NCI-H1048 (cell line): Measurements from ENCODE around the gene TP53I13.

Experiments used
- DNase-seq: peaks from one replicate; lab custom pipeline; 2025; lab: John Stamatoyannopoulos, UW

Gene TP53I13

GRCh38 chr17:29581583-29582253, 13.2 kb downstream of the TP53I13 start:
- no peak for DNase-seq

- DNase-seq: no peak
Observed at GRCh38 chr17:29582254-29582765, 13.8 kb downstream of the TP53I13 start.

GRCh38 chr17:29582772-29583171, 14.3 kb downstream of the TP53I13 start:
- no peak for DNase-seq

- DNase-seq: no peak
Observed at GRCh38 chr17:29583324-29584248, 15.1 kb downstream of the TP53I13 start.

DNA sequence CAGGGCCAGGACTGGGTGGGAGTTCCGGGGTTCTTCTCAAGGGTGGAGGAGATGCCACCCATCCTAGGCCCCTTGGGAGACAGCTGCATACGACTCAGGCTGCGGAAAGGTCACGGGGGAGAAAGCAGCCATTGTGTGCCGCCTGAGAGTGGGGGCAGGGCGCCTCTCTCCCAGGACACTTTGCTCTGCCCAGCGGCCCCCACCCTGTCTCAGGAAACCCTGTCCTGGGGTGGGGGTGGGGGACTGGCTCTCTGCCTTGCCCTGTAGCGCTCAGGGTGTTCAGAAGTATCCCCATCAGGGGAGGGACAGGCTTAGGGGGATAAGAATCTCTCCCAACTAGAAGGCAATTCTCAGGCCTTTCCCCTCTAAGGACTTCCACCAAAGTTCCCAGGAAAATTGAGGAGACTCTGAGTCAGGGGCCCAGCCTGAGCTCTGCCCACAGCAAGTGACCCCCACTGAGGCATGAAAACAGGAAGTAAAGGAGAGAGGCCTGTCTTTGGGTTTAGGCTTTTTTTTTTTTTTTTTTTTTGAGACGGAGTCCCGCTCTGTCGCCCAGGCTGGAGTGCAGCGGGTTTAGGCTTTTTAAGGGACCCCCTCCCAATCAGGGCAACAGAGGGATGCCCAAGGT, 16.1 kb downstream of the TP53I13 start:
- DNase-seq: no peak

DNA sequence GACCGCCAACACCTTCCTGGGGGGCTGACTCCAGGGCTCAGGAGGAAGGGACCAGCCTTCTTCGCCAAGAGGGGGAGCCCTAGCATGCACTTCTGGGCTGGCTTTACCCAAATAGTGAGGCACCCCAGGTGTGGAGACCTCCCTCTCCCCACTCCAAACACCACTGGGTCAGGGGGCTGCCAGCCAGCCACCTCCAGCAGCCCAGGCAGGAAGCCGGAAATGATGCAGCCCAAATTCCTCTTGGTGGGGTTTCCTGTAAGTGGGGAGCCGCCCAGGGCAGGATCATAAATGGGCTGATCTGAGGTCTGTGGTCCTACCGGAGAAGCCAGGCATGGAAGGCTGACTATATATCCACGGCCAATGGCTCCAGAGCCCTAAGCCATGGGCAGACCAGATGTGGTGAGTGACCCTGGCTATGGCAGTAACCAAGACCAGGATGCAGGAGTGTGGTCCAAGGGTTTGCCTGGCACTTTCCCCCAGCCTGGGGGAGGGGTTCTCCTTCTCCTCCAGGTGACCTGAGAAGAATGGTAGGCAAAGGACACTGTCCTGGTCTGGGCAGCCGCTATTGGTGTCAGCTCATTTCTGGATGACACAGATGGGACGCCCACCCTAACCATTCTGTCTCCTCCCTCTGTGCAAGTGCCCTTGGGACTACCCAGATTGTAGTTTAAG, 16.7 kb downstream of the TP53I13 start:
- DNase-seq: no peak

DNA sequence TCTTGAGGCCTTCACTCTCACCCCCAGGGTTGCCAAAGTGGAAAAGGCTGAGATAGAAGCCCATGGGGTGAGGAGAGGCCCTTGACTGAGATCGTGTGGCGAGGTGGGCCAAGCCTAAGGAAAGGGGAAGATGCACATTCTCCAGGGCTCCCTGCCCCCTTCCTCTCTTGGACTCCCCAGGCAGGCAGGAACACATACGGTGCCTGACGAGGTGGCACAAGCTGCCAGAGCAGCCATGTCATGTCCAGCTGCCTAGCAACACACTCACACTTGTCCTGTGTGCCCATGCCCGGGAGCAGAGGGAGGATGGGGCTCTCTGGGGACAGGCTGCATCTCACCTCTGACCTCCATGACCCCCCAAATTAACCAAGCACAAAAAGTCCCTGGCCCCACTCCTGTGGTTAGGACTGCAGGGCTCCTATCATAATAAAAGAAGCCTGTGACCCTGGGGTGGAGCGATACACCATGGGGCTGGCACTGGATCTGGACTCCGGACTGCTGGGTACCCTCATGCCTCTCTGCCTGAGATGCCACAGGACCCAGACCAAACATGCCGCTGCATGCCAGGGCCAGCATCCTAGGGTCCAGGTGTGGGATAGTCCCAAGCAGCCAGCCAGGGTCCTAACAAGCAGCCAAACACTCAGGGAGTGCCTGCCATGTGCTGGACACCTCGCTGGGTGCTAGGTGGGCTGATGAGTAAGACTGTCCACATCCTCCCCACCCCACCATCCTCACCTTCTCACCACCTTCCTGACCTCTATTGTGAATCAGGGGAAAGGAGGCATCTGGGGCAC, 18.4 kb downstream of the TP53I13 start:
- no peak for DNase-seq

GRCh38 chr17:29587591-29587990, 19.1 kb downstream of the TP53I13 start:
- no peak for DNase-seq

- DNase-seq: no peak
Observed at GRCh38 chr17:29588017-29588561, 19.6 kb downstream of the TP53I13 start.

- DNase-seq: no peak
Observed at GRCh38 chr17:29588562-29589411, 20.3 kb downstream of the TP53I13 start.

DNA sequence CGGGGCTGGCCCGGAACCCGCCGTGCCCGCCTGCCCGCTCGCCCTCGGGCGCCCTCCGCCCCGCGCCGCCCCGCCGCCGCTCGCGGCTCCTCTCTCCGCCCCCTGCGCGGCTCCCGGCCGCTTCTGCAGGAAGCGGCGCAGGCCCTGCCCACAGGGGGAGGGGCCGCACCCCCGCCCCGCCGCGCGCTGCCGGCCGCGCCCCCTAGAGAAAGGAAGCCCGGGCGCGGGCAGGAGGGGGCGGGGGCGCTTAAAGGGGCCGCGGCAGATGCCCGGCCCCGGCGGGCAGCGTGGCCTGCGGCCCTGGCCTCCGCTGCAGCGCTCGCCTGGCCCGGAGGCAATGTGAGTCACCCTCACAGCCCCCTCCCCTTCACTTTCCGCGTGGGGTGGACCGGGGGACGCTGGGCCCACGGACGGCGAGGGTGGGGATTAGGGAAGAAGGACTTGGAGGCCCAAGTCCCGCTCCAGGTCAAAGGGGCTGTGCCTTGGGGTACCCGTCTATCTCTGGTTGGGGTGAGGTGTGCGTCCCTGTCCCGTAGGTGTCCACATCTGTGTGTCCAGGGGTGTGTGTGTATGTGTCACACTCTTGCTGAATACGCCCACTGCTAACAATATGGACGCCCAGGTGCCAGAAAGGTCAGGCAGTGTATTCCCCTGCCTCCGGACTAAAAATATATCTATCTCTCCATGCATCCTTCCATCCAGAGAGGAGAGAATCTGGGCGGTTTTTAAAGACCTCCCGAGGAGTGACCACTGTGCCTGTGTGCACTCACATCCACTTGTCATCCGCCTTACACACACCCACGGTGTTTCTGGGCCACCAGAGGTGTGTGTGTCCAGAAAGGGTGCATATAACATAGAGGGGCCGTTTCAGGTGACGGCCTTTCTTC, 21.3 kb downstream of the TP53I13 start, which contains the start of gene GIT1:
Gene GIT1, minus strand, starts transcription at position 125 of the 887 bp plus-strand sequence. CDS start 270 bp downstream, outside the sequence.
- peak; percentile 57 for DNase-seq

DNA sequence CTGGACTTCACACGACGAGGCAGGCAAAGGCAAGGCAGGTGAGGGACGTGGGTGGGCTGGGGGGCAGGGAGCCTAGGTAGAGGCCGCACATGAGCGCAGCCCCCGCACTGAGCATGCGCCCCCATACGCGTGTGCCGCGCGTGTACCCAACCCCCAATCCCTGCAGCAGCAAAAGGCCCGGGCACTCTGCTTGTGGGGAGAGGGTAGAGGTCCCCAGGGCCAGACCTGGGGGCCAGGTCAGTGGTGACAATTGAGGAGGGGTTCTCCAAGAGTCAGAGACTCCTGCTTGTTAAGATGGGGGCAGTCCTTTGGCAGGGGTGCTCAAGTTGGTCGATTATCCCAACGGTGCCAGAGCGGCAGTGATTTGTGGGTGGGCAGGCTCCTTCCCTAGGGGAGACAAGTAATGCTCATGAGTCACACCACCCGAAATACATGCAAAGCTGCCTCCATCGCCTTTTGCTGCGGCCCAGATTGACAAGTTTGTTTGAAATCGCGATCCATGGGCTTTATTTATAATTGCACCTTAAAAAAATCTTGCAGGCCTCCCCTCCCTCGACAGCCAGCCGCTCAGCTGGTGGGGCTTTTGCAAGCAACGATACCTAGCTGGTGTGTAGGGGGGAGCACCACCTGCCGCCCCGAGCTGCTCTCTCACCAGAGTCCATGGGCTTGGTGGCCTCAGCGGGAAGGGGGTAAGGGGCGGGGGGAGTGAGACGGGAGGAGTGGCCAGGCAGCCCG, 22.1 kb downstream of the TP53I13 start:
- no peak for DNase-seq

- DNase-seq: no peak
Observed at GRCh38 chr17:29591146-29591736, 22.7 kb downstream of the TP53I13 start.

DNA sequence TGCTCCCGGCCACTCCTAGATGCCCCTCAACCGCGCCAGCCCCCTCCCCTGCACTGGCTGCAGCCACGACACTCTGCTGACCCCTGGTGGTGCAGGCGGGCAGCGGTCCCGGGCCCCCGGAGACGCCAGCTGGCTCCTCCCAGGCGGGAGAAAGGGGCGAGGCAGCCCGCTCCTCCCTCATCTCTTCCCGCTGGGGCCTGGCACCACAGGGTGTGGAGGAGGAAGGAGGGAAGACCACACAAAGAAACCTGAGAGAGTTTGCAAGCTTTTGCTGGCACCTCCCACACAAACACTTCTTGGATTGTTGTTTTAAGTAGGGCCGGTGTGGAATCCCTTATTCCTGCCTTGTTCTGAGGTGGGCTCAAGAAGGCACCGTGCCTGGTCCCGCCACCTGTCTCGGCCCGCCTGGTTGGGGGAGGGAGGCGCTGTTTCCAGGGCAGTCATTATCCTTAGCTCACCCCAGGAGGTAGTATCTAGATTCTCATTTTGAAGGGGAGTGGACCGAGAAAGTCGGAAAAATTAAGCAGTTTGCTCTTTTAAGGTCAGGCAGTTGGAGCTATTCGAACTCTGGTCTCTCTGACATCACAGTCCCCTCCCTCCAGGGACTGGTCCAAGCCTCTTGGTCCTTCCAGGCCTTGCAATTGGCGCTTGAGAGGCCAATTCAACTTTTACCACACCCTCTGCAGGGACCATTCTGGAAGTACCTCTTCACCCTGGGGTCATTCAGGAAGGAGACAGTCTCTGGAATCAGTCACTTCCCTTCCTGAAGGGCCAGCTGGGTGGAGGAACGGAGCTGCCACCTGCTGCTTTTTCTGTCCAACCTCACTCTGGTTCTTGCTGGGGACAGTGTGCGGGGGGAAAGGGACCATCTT, 23.5 kb downstream of the TP53I13 start:
- DNase-seq: peak; percentile 71

DNA sequence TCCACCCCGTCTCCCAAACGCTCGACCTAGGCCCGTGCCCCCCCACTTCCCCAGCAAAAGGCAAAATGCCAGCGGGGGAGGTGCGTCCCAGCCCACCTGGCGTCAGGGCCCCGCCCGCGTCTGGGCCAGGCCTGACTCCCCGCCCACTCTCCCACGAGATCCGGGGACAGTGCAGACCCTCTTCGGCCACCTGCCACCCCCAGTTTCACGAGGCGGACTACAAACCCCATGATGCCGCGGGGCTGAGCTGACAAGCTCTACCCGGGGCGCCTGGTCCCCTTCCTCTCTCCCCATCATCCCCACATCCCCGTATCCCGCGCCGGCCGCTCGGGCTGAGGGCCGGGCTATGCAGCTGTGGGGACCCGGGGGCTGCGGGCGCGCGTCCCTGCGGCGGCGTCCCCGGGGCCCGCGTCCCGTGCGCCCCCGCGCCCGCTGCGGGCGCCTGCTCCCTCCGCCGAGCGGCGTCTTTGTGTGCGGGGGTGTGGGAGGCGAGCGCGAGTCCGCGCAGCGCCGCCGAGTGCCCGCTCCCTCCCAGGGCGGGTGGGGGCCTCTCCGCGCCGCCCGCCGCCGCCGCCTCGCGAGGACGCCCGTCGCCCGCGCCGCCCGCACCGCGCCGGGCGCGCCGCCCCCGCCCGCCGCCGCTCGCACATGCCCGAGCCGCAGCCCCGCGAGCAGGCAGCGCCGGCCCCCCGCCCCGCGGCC, 24.5 kb downstream of the TP53I13 start, which contains the start of gene ANKRD13B:
Gene ANKRD13B, plus strand, starts transcription at position 283 of the 702 bp plus-strand sequence. CDS start 490 bp downstream, outside the sequence.
- DNase-seq: no peak
